Inflammatory macrophage treated with lipopolysaccharide for 4 hours (primary cell): ENCODE results near the gene GRM7.

ENCODE experiments used
- DNase-seq: peaks from one replicate; pipeline ENCODE4 v3.0.0-alpha.2; 2020

GRM7 gene

DNA sequence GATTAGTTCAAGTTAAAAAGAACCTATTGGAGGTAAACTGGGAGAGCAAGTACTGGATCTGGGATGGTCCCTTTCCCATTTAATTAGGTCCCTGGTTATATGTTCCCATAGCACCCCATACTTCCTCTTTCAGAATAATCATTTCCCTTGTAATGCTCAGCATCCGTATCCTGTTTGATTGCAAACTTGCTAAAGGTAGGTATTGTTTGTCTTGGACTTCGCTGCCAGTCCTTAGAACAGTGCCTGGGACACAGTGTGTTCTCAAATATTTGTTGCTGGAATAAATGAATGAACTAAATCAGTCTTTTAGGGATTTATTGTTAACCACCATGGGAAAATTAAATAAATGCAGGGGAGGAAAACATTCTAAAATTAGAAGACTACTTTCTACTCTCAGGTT, 299.8 kb downstream of the GRM7 start:
- DNase-seq: no peak

DNA sequence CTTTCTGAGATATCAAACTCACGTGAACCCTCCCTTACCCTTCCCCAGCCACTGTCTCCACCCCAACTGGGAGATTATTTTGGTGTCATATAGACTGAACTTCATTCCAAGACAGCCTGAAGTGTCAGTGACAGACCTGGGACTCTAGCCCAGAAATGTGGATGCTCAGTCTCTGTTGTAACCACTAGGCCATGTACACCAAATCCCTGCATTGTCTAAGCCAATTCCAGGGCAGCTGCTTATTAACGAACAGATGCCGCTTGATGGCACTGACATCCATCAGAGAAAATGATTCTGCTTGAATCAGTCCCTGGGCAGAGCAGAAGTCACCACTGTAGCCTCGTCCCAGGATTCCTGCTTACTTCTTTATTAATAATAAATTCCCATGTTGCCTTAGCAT, 305.5 kb downstream of the GRM7 start:
- no peak for DNase-seq

DNA sequence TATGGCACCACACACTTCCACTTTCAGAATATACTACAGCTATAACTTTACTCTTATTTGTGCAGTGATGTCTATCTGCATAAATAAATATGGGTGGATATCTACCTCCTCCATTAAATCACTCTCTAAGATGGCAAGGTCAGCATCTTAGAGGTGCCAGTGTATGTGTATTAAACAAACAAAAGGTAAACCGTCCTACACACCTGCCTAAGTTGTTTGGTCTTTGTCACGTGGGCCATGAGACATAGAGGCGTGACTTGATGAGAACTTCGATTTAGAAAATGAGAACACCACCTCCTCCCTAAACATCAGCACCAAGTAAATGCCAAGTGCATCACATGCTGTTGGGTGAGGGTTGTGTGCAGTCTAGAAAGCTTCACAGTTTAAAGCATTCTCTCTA, 310.6 kb downstream of the GRM7 start:
- no peak for DNase-seq

DNA sequence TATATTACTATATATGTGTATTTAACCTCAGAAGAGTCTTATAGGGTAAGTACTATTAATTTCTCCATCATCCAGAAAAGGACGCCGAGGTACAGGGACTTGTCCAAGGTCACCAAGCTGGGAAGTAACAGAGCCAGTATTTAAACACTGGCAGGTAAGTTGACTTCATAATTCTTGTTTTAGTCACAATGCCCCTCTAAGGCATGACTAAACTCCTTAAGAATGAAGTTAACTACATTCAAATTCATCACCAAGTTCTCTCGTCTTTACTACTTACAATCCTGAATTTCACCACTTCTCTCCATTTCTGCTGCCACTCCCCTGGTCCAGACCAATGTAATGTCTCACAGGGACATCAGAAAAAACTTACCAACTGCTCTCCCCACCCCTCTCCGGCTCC, 312.1 kb downstream of the GRM7 start:
- DNase-seq: no peak

DNA sequence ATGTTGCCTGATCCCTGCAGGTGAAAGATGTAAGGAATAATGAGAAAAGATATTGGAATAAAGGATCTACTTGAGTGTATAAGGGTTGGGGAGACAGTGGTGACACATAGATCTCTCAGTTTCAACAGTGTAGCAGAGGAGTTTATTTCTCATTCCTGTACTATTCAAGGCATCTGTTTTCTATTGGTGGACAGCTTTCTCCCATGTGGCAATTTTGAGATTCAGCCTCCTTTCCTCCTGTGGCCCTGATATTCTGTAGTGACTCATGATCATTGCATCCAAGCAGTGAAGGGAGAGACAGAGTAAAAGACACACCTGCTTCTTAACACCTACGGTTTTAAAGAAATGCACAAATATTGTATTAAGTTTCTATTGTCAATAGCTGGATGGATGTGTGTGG, 327.6 kb downstream of the GRM7 start:
- no peak for DNase-seq

DNA sequence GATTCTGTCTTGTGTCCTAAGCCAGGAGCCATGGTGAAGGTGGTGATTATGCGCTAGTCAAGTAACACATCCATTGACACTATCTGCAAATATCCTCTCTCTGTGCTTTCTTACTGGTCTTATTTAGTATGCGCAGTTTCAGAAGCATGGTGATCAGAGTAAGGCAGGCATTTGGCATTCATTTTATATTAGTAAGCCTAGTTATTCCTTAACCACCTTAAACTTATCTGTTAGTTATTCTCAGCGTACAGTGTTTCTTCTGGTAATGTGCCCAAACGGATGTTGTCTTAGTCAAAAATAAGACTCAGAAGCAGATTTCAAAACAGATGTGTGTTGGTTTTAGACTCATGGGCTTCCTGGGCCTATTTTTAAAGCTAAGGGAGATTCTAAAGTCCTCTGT, 329.2 kb downstream of the GRM7 start:
- no peak for DNase-seq

DNA sequence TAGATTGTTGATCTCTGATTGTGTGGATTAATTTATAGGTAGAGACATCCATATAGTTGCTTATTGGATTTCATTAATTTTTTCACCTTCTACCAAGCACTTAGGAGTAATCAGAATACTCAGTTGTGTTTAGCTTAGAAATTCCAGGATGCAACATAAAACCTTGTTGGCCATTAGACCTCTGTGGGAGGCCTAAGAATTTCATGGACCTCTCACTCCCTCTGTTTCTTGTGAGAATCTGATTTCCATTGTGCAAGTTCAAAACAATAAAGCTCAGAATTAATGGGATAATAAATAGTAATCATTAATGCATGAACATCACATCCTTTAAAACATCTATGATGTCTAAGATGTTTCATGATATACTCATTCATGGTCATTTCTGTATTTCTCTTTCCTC, 332.4 kb downstream of the GRM7 start:
- no peak for DNase-seq

DNA sequence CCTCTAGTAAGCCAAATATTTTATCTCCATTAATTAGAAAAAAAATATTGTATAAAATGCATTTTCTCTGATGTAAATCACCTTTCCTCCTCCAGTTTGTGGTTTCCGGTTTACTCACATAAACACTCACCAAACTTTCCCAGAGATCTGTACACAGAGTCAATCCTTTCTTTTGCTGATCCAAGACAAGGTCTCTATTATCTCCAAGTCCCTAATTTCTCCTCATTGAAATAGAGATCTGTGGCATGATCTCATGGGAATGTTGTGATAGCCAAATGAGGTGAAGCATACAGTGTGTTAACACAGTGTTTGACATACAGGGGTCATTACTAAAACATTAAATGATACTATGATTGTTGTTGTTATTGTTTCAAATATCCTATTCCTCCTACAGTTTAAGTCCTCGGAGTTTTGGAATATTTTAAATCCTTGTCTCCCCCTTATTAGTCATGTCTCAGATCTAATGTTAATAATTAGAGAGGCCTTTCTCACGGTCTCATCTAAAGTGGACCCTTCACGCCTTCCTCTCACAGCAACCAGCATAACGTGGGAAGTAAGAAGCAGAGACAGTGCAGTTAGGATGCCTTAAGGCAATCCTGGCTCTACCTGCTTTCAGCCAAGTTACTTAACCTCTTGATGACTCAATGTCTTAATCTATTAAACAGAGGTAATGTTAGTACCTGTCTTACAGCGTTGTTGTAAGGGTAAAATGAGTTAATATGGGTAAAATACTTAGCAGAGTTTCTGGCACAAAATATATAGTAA, 333.3 kb downstream of the GRM7 start:
- DNase-seq: no peak

DNA sequence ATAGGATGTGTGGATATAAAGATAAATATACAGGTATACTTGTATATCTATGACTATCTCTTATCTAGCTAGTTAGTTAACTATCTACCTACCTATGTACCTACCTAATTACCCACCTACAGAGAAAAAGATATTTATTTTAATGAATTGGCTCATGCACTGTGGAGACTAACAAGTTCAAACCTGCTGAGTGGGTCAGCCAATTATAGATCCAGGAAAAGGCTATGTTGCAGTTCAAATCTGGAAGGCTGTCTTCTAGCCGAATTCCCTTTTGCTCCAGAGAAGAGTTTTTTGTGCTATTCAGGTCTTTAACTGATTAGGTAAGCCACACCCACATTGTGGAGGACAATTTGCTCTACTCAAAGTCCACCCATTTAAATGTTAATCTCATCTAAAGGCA, 335.0 kb downstream of the GRM7 start:
- no peak for DNase-seq

DNA sequence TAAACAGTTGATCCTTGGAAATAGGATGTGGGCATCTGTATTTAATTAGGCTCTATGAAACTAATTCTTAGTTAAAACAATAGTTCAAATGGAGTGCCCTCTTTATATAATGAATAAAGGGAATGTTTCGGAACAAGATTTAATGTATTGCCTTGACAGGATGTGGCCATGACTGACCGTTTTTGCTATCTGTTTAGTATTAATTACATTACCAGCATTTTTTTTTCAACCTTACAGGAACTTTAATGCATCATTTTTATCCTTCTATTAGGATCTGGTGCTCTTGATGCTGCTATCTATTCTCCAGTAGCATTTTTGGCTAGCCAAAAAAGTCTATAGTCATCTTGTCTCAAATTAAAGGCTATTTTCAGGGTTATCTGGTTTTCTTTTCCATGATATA, 340.9 kb downstream of the GRM7 start:
- DNase-seq: no peak

DNA sequence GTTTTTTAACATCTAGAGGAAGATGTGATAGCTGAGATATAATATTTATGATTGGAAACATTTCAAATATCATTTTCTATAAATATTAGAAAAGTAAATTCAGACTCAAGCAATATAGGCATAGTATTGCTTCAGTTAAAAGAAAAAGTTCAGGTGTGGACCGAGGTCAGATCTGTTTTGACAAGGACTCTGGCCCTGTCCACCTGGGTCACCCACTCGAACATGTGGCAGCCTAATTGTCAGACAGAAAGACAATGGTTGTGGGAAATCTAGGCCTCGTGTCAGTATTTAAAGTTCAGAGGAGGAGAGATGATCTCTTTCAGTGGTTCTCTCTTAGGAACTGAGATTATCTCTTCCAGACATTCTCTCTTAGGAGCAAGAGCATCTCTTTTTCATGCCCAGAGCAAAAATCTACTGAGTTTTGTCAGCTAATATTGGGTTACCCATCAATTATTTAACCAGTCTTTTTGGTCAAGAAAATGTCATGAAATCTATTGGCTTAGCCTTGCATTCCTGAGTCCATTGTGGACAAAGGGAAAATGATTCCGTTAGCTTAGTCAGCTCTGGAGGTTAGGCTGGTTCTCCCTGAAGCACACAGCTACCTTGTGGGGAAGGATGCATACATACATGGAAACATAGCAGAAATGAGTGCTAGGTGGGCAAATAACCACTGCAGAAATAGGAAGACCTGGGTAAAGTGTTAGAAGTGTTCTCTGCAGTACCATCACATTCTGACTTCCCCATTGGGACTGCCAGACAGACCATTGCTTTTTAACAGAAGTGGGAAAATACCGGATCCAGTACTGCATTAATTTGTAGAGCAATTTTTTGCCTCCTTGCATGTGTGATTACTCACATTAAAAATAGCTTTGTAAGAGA, 343.3 kb downstream of the GRM7 start:
- no peak for DNase-seq

DNA sequence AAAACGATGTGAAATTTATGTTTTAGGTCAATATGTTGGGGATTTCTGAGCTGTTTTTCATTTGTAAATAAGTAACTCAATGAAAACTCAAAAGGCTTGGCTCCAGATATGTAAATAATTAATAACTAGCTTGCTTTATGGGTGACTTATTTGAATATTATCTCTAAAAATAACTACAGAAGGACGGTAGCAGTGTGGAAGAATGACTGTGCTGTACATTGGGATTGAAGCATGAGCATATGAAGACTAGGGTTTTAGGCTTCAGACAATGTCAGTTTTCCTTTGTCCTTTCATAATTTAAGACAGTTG, 343.9 kb downstream of the GRM7 start:
- DNase-seq: no peak

DNA sequence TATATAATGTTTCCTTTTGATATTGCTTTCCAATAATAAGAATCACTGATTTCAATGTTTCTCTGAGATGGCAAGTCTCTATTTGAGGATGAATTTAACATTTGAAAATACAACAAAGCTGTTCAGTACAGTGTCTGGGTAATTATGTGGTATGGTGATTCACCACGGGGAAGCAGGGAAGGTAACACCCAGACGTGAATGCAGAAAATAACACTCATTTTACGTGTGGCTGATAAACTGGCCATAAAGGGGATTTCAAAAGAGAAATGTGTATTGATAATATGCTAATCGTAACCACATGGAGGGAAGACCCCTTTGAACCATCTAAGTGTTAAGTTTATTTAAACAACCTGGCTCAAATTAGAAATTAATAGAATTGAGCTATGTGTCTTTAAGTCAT, 344.6 kb downstream of the GRM7 start:
- no peak for DNase-seq

DNA sequence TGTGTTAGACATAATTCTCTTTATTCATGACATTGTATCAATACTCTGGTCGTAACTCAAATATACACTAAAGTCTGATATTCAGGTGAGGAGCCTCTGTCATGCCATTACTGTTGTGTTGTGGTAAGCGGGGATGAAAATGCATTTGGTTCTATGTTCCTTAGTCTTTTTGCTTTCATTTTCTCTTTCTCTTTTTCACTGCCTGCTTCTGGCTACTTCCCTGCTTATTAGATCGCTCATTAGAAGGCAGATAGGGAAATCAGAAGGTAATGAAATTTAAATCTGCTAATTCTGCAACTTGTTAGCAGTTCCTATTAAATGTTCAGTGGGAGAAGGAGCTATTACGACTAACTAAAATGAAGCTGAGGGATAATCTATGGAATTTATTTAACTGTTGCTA, 345.0 kb downstream of the GRM7 start:
- DNase-seq: peak; percentile 50

DNA sequence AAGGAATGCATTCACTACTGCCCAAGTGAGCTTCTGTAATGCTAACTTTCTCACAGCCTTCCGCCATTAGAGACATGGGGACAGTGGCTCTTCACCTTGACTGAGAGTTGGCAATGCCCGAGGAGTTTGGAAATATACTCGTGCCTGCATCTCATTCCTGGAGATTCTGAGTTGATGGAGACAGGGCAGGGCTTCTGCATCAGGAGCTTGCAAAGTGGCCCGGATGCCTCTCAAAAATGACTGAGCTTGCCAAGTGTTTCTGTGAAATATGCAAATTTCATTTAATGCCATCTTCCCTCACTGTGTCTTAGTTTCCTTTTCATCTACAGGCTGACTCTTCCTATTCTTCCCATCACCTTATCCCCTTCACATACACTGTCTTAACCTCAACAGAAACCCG, 346.2 kb downstream of the GRM7 start:
- DNase-seq: no peak

DNA sequence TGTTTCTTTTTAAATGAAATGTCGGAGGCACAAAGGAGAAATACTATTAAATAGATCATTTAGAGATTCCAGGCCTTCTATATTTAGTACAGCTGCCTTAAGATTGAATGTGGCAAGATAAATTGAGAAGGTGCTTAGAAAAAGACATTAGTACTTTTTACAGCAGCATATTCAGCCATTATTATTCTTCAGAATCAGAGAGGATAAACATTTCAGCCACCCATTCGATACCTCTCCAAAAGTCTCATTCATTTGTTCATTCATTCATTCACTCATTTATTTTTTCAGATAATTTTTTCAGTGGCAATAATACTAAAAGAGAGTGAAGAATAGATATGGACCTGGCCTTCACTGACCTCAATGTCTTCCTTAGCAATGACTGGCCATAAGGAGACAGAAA, 347.0 kb downstream of the GRM7 start:
- DNase-seq: no peak

DNA sequence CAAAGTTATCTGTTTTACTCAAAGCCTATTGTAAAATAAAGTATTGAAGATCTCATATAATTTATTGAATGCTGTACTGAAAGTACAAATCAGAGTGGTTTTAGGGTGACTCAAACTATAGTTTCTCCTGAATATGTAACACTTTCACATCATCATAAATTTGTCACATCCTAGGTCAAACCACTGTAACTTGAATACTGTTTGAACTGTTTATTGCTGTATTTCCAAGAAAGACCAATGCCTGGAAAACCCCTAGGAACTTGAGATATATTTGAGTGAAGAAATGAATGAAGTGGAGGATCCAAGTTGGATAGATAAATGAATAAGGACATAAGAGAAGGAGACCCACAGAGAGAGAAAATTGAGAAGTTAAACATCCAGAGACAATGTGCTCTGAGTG, 348.2 kb downstream of the GRM7 start:
- DNase-seq: no peak

DNA sequence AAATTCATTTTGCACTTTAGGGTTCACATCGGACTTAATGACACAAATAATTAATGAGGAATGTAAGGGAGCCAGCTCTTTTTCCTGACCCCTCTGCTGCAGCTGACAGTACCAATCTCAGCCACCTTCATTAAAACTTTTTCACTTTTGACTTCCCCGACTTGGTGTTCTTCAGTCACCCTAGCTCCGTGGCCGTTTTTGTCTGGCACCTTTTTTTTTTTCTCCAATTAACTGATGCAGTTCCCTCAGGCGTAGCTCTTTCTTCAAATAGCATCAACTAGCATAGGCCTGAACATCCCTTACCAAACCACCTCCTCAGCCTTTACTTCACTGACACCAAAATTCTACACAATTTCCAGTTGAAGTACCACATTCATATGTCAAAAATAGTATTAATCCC, 350.8 kb downstream of the GRM7 start:
- no peak for DNase-seq

DNA sequence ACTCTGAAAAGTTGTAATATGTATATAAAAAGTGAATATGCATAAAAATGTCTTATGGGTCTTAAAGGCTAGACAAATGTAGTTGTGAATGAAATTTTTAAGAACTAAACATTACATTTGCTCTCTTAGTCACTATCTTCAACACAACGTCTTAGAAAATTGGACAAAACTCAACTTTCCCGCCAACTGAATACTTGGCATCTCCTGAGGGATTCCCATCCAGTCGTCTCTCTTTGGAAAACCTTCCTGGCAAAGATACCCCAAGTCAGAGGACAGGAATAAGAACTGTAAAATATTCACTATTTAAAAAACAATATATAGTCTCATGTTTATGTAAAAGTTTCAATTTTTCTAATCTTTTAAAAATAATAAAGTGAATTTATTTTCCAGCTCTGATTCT, 354.8 kb downstream of the GRM7 start:
- DNase-seq: no peak

DNA sequence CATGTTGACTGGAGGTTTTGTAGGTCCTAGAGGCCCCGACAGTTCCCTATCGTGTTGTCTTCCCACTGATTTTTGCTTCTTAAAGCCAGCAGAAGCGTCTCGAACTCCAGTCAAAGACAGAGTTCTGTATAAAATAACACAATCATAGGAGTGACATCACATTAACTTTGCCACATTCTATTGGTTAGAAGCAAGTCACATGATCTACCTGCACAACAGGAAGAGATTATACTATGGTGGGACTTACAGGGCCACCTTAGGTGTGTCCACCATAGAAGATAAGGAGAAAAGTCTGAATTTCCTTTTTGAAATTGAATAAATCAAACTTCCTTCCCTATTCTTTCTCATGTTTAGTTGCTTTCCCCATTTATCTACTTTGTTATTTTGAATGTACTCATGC, 365.5 kb downstream of the GRM7 start:
- no peak for DNase-seq

DNA sequence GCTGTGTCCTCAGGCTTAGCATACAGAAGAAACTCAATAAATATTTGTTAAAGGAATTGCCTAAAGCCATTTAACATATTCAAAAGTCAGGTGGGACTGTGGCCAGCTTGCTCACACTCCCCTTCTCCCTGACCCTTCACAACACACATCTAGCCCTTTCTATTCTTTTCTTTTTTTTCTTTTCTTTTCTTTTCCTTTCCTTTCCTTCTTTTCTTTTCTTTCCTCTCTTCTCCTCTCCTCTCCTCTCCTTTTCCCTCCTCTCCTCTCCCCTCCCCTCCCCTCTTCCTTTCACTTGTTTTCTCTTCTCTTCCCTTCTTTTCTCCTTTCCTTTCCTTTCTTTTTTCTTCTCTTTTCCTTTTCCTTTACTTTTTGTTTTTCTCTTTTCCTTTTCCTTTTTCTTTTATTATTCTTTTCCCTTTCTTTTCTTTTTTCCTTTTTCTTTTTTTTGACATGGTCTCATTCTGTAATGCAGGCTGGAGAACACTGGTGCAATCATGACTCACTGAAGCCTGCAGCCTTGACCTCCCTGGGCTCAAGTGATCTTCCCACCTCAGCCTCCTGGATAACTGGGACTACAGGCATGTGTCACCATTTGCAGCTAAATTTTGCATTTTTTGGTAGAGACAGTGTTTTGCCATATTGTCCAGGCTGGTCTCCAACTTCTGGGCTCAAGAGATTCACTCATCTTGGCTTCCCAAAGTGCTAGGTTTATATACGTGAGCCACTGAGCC, 377.8 kb downstream of the GRM7 start:
- DNase-seq: no peak

DNA sequence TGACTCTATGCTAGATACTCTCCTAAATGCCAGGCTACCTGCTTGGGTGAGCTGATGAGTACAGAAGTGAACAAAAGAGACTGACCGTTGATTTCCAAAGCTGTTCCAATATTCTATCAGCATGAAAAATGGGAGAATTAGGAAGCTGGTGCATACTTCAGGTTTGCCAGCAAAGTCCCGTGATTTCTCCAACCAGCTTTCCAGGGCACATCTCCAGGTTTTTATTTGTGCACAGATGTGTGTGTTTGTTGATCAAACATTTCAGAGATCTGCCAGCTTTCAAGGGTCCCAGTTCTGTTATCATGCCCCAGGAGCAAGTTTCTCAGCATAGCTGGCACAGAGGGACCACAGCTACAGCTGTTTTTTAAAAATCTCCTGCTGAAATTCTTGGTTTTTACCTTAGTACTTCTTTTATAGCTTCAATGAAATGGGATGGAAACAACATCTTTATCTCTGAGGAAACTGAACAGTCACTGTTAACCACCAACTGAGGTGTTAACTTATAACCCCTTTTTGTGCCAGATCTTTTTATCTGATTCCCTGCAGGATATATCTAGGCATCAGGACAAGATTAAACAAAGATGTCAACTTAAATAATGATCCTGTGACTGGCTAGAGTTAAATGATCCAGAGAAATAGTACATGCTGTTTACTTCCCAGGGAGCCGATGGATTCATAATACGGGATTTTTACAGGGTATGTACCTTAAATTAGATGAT, 380.8 kb downstream of the GRM7 start:
- DNase-seq: no peak

DNA sequence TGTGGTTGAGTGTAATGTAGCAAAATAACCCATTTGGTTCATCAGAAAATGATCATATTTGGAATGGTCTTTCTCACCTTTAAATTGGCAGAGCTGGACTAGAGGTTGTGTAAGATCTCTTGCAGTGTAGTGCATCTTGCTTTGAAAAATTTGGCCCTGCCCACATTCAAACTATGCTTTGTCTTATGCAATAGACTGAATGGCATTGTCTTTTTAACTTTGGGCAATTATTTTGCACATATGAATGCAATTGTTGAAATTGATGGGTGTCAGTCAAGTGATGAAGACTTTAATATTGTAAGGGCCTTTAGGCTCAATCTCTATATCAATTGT, 381.4 kb downstream of the GRM7 start:
- DNase-seq: no peak
